Peyer's patch (tissue), 4 donors: Measurements from ENCODE around the gene NCOA3.

ENCODE experiments used
- POLR2A ChIP-seq, 2 donors: fragments of 450-650 bp; IDR thresholded peaks; one replicate each; pipeline ENCODE4 v1.5.1; 2017; ENCODE audit warnings: antibody characterized with exemption in 2 of 2, mild to moderate bottlenecking in 2 of 2, moderate library complexity in 2 of 2
- TF ChIP-seq, protein P1 (sequence below), 6 experiments: fragments of 450-650 bp in 4 of 6; fragments of 200-600 bp in 2 of 6; sonication (generic) in 1 of 6; IDR thresholded peaks; one replicate each; pipeline ENCODE4 v1.5.1; 2017 to 2019; ENCODE audit warnings: antibody characterized with exemption in 6 of 6, mild to moderate bottlenecking in 3 of 6, moderate library complexity in 1 of 6

DNA sequence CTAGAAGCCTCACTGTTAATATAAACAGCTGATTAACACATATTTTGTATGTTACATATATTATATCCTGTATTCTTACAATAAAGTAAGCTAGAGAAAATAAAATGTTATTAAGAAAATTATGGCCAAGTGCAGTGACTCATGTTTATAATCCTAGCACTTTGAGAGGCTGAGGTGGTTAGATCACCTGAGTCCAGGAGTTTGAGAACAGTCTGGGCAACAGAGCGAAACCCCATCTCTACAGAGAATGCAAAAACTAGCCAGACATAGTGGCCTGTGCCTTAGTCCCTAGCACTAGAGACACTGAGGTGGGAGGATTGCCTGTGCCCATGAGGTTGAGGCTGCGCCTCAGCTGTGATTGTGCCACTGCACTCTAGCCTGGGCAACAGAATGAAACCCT is 81.9 kb downstream of the NCOA3 start:
- no peak for TF ChIP-seq POLR2A (IDR thresholded peaks at IDR 0.05)
- TF ChIP-seq, protein P1, sequence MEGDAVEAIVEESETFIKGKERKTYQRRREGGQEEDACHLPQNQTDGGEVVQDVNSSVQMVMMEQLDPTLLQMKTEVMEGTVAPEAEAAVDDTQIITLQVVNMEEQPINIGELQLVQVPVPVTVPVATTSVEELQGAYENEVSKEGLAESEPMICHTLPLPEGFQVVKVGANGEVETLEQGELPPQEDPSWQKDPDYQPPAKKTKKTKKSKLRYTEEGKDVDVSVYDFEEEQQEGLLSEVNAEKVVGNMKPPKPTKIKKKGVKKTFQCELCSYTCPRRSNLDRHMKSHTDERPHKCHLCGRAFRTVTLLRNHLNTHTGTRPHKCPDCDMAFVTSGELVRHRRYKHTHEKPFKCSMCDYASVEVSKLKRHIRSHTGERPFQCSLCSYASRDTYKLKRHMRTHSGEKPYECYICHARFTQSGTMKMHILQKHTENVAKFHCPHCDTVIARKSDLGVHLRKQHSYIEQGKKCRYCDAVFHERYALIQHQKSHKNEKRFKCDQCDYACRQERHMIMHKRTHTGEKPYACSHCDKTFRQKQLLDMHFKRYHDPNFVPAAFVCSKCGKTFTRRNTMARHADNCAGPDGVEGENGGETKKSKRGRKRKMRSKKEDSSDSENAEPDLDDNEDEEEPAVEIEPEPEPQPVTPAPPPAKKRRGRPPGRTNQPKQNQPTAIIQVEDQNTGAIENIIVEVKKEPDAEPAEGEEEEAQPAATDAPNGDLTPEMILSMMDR (IDR thresholded peaks at IDR 0.05), result no peak
